Effector memory CD8-positive, alpha-beta T cell (primary cell): ENCODE measurements around the gene SLAMF1.
A peak's percentile ranks its signal among the peaks of the same experiment; 100 is the strongest.

ENCODE experiments used
- ATAC-seq: fragments of 150-1000 bp; cut with Tn5 transposase; replicated peaks from 2 replicates; pipeline ENCODE4 v1.10.0; 2021; ENCODE audit warnings: mild to moderate bottlenecking, moderate library complexity
- DNase-seq, 3 experiments: peaks; one replicate each; pipeline ENCODE4 v3.0.0; 2021
- H3K27ac Mint-ChIP-seq, 2 donors: one replicate each; pipeline ENCODE4 v1.8.0; 2022; ENCODE audit warnings: mild to moderate bottlenecking in 2 of 2, mixed read lengths in 2 of 2, moderate library complexity in 2 of 2
- H3K27me3 Mint-ChIP-seq, 2 donors: one replicate each; pipeline ENCODE4 v1.8.0; 2022; ENCODE audit warnings: mixed read lengths in 2 of 2
- H3K36me3 Mint-ChIP-seq: one replicate; pipeline ENCODE4 v1.8.0; 2022; ENCODE audit warnings: mild to moderate bottlenecking, moderate library complexity, mixed read lengths; ENCODE audit not compliant: insufficient read depth
- H3K4me1 Mint-ChIP-seq, 2 donors: one replicate each; pipeline ENCODE4 v1.8.0; 2022; ENCODE audit warnings: low read depth in 2 of 2, mixed read lengths in 2 of 2
- H3K4me3 Mint-ChIP-seq, 2 donors: one replicate each; pipeline ENCODE4 v1.8.0; 2022; ENCODE audit warnings: mild to moderate bottlenecking in 2 of 2, mixed read lengths in 2 of 2, moderate library complexity in 2 of 2
- H3K9me3 Mint-ChIP-seq, 2 donors: one replicate each; pipeline ENCODE4 v1.8.0; 2022; ENCODE audit warnings: mixed read lengths in 2 of 2

SLAMF1 gene

DNA sequence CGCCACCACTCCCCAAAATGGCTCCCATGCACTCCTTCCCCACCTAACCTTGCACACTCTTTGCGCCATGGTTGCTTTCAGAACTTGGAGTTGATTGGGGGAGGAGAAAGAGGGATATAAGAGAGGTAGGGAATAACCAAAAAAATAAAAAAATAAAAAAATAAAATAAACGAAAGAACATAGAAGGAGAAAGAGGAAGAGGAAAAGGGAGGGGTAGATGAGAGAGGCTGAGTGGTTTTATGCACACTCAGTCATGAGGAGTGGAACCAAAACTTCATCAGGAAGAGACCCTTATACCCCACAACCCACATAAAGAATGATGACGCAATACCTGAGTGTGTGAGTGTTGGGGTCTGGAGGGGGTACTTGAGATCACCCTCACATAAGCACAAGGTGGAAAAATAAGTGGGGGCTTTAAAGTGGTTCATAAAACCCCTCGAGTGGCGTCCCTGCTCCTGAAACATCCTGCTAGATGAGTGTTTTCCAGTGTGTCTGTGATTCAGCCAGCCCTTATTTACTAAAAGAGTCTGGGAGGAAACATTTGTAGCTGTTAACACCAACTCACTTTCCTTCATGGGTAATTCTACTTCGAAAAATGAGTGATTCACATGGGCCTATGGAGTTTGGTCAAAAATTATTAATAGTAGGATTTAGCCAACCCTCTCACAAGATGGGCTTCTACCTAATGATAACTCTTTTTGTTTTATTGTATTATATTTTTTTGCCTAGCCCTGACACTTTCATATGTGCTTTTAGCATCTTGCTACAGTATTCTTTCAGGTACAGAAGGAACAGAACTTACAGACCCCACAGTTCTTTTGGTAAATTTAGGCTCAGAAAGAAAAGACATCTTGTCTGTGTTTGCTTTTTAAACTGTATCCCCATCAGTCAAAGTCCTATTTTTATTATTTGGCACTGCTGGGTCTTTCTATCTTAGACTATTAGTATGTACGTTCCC is 5.2 kb downstream of the SLAMF1 start:
- Mint-ChIP-seq H3K27ac (peak overlapping the region; percentile 86 to 98), H3K9me3 (no peaks in the 10 kb centered on the region), H3K4me3 (peak overlapping the region; percentile 93 to 97), H3K4me1 (peaks cover 62 to 75% of the 10 kb centered on the region in 2 donors), H3K27me3 (no peaks in the 10 kb centered on the region), H3K36me3 (peaks cover 44% of the 10 kb centered on the region)
- DNase-seq = no peak
- peak; percentile 21 for ATAC-seq

DNA sequence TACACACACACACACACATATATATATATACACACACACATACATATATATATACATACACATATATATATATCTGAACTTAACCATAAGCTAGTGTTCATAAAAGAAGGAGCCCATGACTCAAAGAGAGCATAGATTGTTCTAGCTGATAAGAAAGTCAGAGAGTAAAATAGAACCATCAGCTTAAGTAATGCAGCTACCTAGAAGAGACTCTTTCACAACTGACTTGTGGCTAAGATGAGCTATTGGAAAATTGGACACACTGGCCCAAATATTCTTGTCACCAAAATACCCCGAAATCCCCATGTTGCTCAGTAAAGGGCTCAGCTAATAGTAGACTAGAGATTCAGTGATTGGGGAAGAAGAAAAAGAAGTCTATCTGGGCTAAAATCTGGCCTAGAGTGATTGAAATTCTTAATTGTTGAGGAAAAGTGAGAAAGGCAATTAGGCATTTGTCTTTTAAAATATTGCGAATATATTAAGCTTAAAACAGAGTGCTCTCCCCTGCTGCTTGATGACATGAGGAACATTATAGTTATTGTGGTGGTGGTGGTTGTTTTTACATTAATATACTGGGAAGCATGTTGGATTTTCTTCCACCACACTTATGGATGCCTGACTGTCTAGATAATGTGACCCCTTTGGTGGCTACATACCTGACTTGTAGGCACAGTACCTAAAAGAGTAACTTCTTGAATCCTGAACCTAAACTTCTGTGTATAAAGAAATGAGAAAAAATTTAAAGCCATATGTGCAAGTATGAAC is 6.3 kb downstream of the SLAMF1 start:
- no peaks in the 10 kb centered on the region for H3K9me3 Mint-ChIP-seq
- peak overlapping the region; percentile 86 to 98 for H3K27ac Mint-ChIP-seq
- no peak for DNase-seq
- peak; percentile 43 for ATAC-seq
- H3K4me3 Mint-ChIP-seq = peak overlapping the region; percentile 93 to 97
- peaks cover 47% of the 10 kb centered on the region for H3K36me3 Mint-ChIP-seq
- H3K27me3 Mint-ChIP-seq = no peaks in the 10 kb centered on the region
- H3K4me1 Mint-ChIP-seq = peaks cover 62 to 74% of the 10 kb centered on the region in 2 donors

DNA sequence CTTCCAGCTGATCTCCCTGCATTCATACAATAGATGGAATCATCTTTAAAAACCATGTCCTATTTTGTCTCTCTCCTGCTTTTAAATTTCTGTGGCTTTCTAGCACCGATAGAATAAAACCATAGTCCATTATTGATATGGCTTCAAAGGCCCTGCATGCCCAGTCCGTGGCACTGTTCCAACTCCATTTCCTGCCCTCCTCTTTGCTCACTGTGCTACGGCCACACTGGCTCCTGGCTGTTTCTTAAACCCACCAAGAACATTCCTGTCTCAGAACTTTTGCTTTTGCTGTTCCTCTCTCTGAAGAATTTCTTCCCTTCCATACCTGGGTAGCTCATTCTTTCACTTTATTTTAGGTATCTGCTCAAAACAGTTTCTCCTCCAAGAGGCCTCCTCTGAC is 7.2 kb downstream of the SLAMF1 start:
- H3K27ac Mint-ChIP-seq = peak overlapping the region; percentile 86 to 91
- ATAC-seq = no peak
- no peaks in the 10 kb centered on the region for H3K27me3 Mint-ChIP-seq
- no peaks in the 10 kb centered on the region for H3K9me3 Mint-ChIP-seq
- H3K4me3 Mint-ChIP-seq = peak overlapping the region; percentile 74 to 97
- peaks cover 50% of the 10 kb centered on the region for H3K36me3 Mint-ChIP-seq
- peaks cover 61 to 77% of the 10 kb centered on the region in 2 donors for H3K4me1 Mint-ChIP-seq
- DNase-seq = no peak

DNA sequence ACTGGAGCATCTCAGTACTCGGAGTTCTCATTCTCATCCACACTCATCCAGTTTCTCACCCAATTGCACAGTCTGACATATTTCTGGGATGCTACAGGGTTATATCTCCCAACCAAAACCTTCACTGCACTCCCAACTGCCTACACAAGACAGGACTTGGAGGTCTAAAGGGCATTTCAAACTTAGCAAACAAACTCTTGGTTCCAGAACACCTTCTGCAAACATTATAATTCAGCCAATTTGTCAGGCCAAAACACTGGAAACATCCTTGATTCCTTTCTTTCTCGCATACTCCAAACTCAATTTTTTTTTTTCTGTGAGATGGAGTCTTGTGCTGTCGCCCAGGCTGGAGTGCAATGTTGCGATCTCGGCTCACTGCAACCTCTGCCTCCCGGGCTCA is 7.9 kb downstream of the SLAMF1 start:
- peaks cover 54% of the 10 kb centered on the region for H3K36me3 Mint-ChIP-seq
- DNase-seq = no peak
- H3K27ac Mint-ChIP-seq = peak overlapping the region; percentile 86 to 91
- peaks cover 60 to 79% of the 10 kb centered on the region in 2 donors for H3K4me1 Mint-ChIP-seq
- ATAC-seq = no peak
- H3K9me3 Mint-ChIP-seq = no peaks in the 10 kb centered on the region
- H3K4me3 Mint-ChIP-seq = peak overlapping the region; percentile 74 to 97
- H3K27me3 Mint-ChIP-seq = no peaks in the 10 kb centered on the region

DNA sequence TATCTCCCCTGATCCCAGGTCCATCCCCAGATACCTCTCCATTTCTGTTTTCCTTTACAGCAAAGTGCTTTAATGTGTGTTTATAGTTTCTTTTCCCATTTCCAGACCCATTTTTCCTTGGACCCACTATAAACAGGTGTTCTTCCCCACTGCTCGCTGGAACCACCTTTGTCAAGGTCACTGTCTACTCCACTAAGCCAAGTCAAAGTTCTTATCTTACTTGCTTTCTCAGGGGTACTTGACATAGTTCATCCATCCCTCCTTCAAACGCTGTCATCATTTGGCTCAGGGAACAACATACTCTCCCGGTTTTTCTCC is 8.3 kb downstream of the SLAMF1 start:
- Mint-ChIP-seq H3K4me1 (peaks cover 64 to 81% of the 10 kb centered on the region in 2 donors), H3K9me3 (no peaks in the 10 kb centered on the region), H3K4me3 (peak overlapping the region; percentile 74 to 97), H3K36me3 (peaks cover 58% of the 10 kb centered on the region), H3K27ac (peak overlapping the region; percentile 86 to 91), H3K27me3 (no peaks in the 10 kb centered on the region)
- DNase-seq (no peak), ATAC-seq (no peak)

DNA sequence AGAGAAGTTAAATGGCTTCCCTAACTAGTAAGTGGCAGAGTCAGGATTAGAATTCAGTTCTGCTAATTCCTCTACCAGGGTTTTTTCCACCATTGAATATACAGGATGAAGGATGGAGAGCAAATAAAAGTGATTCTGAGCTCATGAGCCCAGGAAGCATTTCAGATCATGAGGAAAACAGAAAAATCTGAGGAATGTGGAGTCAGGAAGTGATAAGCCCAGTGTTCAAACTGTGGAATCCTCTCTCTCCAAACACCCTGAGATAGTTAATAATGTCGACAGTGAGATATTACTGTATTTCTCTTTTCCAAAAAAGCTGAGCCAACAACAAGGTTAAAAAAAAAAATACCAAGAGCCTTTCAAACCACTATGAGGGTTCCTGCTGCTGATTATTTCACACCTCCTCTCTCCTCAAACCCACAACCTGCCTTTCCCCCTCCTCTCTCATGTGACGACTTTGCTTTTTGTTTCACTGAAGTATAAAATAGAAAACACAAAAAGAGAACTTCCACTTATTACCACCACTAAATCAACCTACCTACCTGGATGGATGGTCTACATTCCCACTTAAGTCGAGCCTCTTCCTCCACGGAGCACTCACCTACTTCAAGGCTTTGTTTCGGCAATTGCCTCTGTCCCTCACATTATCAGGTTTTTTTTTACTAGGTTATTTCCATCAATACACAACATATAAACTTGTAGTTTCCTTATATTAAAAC is 8.9 kb downstream of the SLAMF1 start:
- peak overlapping the region; percentile 86 to 91 for H3K27ac Mint-ChIP-seq
- peak overlapping the region; percentile 74 to 97 for H3K4me3 Mint-ChIP-seq
- no peaks in the 10 kb centered on the region for H3K27me3 Mint-ChIP-seq
- peaks cover 69 to 81% of the 10 kb centered on the region in 2 donors for H3K4me1 Mint-ChIP-seq
- DNase-seq (peak; percentile 57 to 63 (median 60)), ATAC-seq (peak; percentile 86)
- no peaks in the 10 kb centered on the region for H3K9me3 Mint-ChIP-seq
- peaks cover 60% of the 10 kb centered on the region for H3K36me3 Mint-ChIP-seq

DNA sequence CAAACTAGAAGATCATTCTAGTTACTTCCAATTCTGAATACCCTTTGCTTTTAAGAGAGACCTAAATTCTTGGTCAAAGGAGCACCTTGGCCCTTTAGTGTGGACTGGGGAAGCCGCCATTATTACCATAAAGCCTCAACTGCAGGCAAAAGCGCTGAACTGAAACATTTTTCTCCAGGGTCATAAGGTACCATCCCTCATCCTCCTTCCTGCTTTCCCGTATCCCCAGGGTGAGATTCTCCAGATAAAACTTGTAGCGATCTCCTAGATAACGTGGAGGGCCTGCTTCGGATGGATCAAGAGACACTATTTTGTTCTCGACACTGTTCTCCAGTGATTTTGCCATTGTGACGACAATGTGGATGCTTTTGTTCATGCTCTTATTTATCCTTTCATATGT is 9.8 kb downstream of the SLAMF1 start:
- Mint-ChIP-seq H3K36me3 (peaks cover 62% of the 10 kb centered on the region), H3K27ac (peak overlapping the region in 1 of 2 donors; percentile 86), H3K9me3 (no peaks in the 10 kb centered on the region), H3K4me1 (peaks cover 69 to 80% of the 10 kb centered on the region in 2 donors), H3K27me3 (no peaks in the 10 kb centered on the region), H3K4me3 (peak overlapping the region; percentile 74 to 97)
- DNase-seq (no peak), ATAC-seq (no peak)

DNA sequence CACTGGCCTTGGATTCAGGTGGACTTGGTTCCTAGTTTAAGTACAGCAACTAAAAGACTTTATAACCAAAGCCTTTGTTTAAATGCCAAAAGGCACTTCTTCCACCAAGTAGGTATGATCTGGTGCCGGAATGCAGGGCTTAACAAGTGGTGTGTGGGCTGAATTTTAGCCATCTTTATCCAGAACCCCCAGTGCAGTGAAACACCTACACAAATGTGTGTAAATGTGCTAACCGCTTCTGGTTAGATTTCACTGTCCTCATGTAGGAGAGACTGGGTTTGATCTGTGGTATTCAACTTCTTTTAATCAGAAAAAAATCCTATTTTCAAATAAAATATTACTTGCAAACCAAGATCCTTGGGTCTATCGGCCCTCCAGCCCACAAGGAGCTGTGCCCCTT is 10.3 kb downstream of the SLAMF1 start:
- Mint-ChIP-seq H3K27ac (peak overlapping the region in 1 of 2 donors; percentile 8), H3K4me1 (peaks cover 70 to 80% of the 10 kb centered on the region in 2 donors), H3K9me3 (no peaks in the 10 kb centered on the region), H3K4me3 (peak overlapping the region; percentile 74 to 97), H3K36me3 (peaks cover 64% of the 10 kb centered on the region), H3K27me3 (no peaks in the 10 kb centered on the region)
- DNase-seq = peak in 1 of 3 experiments; percentile 21
- peak; percentile 39 for ATAC-seq

DNA sequence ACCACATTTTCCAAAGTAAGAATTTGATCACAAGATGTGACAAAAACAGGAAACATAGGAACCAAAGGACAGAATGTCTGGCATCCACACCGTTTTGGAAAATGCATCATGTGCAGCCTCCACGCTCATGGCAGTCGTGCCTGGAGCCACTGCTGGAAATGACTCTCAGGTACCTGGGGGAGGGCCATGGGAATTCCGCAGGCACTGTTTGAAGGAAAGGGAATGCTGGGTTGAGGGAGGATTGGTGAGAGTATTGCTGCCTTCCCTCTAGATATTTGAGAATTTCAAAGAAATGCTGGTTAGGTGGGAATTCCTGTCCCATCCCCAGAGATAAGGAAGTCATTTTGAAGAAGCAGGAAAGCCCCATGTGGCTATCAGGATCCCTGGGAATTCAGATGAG is 10.8 kb downstream of the SLAMF1 start:
- ATAC-seq = no peak
- peak overlapping the region; percentile 44 to 97 for H3K4me3 Mint-ChIP-seq
- no peak for DNase-seq
- no peaks in the 10 kb centered on the region for H3K27me3 Mint-ChIP-seq
- no peaks in the 10 kb centered on the region for H3K9me3 Mint-ChIP-seq
- peaks cover 68% of the 10 kb centered on the region for H3K36me3 Mint-ChIP-seq
- peaks cover 71 to 81% of the 10 kb centered on the region in 2 donors for H3K4me1 Mint-ChIP-seq
- peak overlapping the region in 1 of 2 donors; percentile 44 for H3K27ac Mint-ChIP-seq

DNA sequence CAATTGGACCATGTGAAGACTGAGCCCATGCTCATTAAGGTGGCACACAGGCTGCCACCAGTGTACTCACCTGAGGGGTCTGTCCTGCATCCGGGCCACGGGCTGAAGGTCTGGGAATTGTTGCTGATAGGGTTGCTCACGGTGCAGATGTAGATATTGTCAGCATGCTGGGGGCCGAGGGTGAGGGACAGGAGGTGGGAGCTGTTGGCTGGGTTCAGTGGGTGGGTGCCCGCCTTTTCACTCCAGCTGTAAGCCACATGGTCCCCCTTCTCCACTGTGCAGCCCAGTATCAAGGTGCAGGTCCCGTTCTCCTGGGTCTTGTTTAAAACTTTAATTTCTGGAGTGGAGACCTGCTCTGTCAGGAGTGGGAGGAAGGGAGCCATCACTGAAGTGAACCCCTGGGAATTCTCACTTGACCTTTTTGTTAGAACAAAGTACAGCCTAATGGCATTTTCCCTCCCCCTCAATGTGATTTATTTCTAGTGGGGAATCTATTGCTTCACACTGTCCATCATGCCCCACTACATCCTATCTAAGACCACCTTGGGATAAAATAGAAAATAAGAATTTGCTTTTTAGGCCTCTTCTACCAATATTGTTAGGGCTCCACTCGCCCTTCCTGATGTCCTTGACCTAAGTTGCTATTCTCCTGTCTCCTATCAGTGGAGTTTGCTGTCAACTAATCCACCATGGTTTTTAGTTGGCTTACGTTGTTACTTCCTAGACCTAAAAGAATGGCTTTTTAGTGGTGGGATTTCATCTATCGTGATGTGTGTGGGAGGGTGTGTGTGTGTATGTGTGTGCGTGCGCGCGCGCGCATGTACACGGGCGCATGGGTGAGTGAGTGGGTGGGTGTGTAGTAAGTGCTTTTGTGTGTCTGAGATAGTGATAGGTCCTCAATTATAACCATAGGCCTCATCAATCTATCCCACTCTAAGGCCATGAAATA is 12.0 kb downstream of the SLAMF1 start:
- peak overlapping the region in 1 of 2 donors; percentile 92 for H3K27ac Mint-ChIP-seq
- H3K9me3 Mint-ChIP-seq = no peaks in the 10 kb centered on the region
- peak overlapping the region; percentile 72 for H3K4me3 Mint-ChIP-seq
- H3K36me3 Mint-ChIP-seq = peaks cover 70% of the 10 kb centered on the region
- no peaks in the 10 kb centered on the region for H3K27me3 Mint-ChIP-seq
- ATAC-seq (no peak), DNase-seq (no peak)
- peaks cover 75 to 82% of the 10 kb centered on the region in 2 donors for H3K4me1 Mint-ChIP-seq

DNA sequence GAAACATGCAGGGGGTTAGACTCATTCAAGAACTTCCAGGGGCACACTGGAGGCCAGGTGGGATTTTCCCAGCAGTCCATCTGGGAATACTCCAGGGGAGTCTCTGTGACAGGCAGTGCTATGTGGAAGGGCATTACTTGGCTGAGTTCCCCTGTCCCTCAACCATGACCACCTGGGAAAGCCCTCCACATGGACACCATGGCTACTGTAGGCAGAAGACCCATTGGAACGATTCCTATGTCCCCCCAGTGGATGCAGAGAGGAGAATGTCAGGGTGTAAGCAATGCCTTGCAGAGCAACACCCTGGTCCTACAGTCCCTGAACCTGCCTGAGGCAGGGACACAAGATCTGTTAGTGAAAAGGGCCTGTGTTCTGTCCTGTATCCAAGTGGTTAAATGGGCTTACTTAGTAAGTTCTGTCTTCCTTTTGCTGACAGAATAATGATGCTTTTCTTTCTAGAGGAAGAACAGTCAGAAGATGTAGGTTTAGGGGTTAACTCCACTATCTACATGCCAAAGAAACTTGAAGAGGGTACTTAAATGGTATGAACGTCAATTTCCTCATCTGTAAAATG is 13.4 kb downstream of the SLAMF1 start:
- Mint-ChIP-seq H3K4me1 (peaks cover 72 to 81% of the 10 kb centered on the region in 2 donors), H3K4me3 (peak overlapping the region; percentile 72)

More for the DNA sequence above, 13.4 kb downstream of the SLAMF1 start:
- no peaks in the 10 kb centered on the region for H3K27me3 Mint-ChIP-seq
- ATAC-seq = no peak
- H3K36me3 Mint-ChIP-seq = peaks cover 70% of the 10 kb centered on the region
- H3K9me3 Mint-ChIP-seq = no peaks in the 10 kb centered on the region
- peak overlapping the region; percentile 92 to 94 for H3K27ac Mint-ChIP-seq
- DNase-seq = no peak
